Right ventricle myocardium superior (tissue), 1 donor: ENCODE measurements around the gene CCL25. TPM values are rescaled to one million over a fixed set of nuclear protein-coding genes. Genes with fewer than 3 reads are reported as not detected.

Experiments
- ATAC-seq: fragments of 200-7000 bp; cut with Tn5 transposase; one replicate; pipeline ENCODE4 v1.9.1; 2020; ENCODE audit warnings: mild to moderate bottlenecking; ENCODE audit not compliant: poor library complexity
- DNase-seq: peaks from one replicate; pipeline ENCODE4 v3.0.0-alpha.2; 2020
- intact Hi-C: fragments of 100-400 bp; cut with DNase I; formaldehyde crosslinking; loops from one replicate; pipeline ENCODE4 v1.11.2; 2022
- total RNA-seq: library from RNA; stranded (reverse); fragmentation: NEBNext Ultra II Directional; extraction: Animal tissue kit (Norgen Biotek cat#: 25700); gene quantifications from one replicate; pipeline ENCODE4 v1.2.1, GENCODE V29; 2021
- donor health status: DM: no; HTN: yes; CAD: no; lungs with severe emphysema.

Gene CCL25
- total RNA-seq, 1 donor from 2014 or later = not detected

GRCh38 chr19:8080832-8081231 is 28.3 kb downstream of the CCL25 start:
- intact Hi-C loops = no loop called here
- no peak for DNase-seq

GRCh38 chr19:8081569-8082550 is 29.3 kb downstream of the CCL25 start:
- no peak for ATAC-seq
- DNase-seq = no peak
- intact Hi-C loops = no loop called here

More at GRCh38 chr19:8080832-8081231, 28.3 kb downstream of the CCL25 start:
- no peak for ATAC-seq

GRCh38 chr19:8083141-8083540 is 30.6 kb downstream of the CCL25 start:
- intact Hi-C loops = no loop called here
- DNase-seq = no peak
- no peak for ATAC-seq

- DNase-seq (no peak), ATAC-seq (no peak)
- intact Hi-C loops = no loop called here
These were observed 31.6 kb downstream of the CCL25 start for GRCh38 chr19:8084152-8084551.

GRCh38 chr19:8085598-8086408 is 33.2 kb downstream of the CCL25 start:
- ATAC-seq (no peak), DNase-seq (no peak)
- intact Hi-C loops = no loop called here

GRCh38 chr19:8086849-8087248 is 34.3 kb downstream of the CCL25 start:
- DNase-seq (no peak), ATAC-seq (no peak)
- intact Hi-C loops = no loop called here

GRCh38 chr19:8087876-8088275 is 35.3 kb downstream of the CCL25 start:
- DNase-seq (no peak), ATAC-seq (no peak)
- intact Hi-C loops = no loop called here

GRCh38 chr19:8088752-8089663 is 36.4 kb downstream of the CCL25 start:
- intact Hi-C loops = no loop called here
- ATAC-seq (no peak), DNase-seq (no peak)

- intact Hi-C loops = no loop called here
- ATAC-seq (no peak), DNase-seq (no peak)
These were observed 37.4 kb downstream of the CCL25 start for GRCh38 chr19:8089664-8090601.

GRCh38 chr19:8090950-8091349 is 38.4 kb downstream of the CCL25 start:
- intact Hi-C loops = no loop called here
- no peak for ATAC-seq

GRCh38 chr19:8093740-8094139 is 41.2 kb downstream of the CCL25 start:
- DNase-seq = no peak
- intact Hi-C loops = no loop called here
- ATAC-seq = no peak

More at GRCh38 chr19:8090950-8091349, 38.4 kb downstream of the CCL25 start:
- DNase-seq = no peak

GRCh38 chr19:8094336-8094735 is 41.8 kb downstream of the CCL25 start:
- no peak for DNase-seq
- intact Hi-C loops = no loop called here

GRCh38 chr19:8095354-8095886 is 42.9 kb downstream of the CCL25 start:
- intact Hi-C loops = no loop called here
- ATAC-seq = no peak
- no peak for DNase-seq

More at GRCh38 chr19:8094336-8094735, 41.8 kb downstream of the CCL25 start:
- ATAC-seq = no peak

GRCh38 chr19:8096071-8096470 is 43.5 kb downstream of the CCL25 start:
- no peak for ATAC-seq
- DNase-seq = no peak
- intact Hi-C loops = no loop called here

- ATAC-seq (no peak), DNase-seq (no peak)
- intact Hi-C loops = no loop called here
These were observed 44.6 kb downstream of the CCL25 start for GRCh38 chr19:8097198-8097597.

- intact Hi-C loops = no loop called here
- no peak for ATAC-seq
These were observed 45.4 kb downstream of the CCL25 start for GRCh38 chr19:8097681-8098567.

More at GRCh38 chr19:8097681-8098567, 45.4 kb downstream of the CCL25 start:
- DNase-seq = no peak
